ENCODE data around the gene CT47B1. TPM values are rescaled to one million over a fixed set of nuclear protein-coding genes. Genes with fewer than 3 reads are reported as not detected.
"Not testable (repeated sequence)": the region's sequence is repeated elsewhere in the genome, so short reads cannot be mapped to it uniquely, and the experiment has no call there.

The CT47B1 gene
- polyA plus RNA-seq (2013, experiment 1 of 2), result not detected
- not detected for polyA plus RNA-seq (2013, experiment 2 of 2)

DNA sequence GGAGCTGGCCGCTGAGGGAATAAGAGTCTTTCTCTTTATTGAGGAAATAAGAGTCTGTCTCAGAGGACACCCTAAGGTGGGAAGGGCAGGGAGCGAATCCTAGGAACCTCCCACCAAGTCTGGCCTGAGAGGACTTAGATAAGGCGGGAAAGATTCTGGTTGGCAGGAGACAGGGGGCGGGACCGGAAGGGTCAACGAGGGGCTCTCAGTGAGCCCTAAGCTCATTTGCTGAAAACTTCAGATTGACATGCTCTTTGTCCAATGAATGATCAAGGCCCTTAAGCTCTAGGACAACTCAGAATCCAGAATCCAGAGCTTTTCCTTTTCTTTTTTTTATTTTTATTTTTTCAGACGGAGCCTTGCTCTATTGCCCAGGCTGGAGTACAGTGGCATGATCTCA is at the start of gene CT47B1:
Gene CT47B1 (minus strand): TSS at position 101 of the 400 bp plus-strand sequence. CDS start 196 bp downstream, outside the sequence.
- not testable (repeated sequence) for DNase-seq; H3K79me1 ChIP-seq (ENCODE audit: low read length)
- no CpG with 5 or more reads among the region's 7 CpGs for WGBS (ENCODE audit: extremely low coverage, insufficient coverage, low lambda C conversion rate)

GRCh38 chrX:120874678-120875557 is 748 bp downstream of the CT47B1 start:
- Histone ChIP-seq H3K4me3 (ENCODE audit: low read length) (no peak overlapping the region), H3K4ac (ENCODE audit: low read depth, low read length) (no peak overlapping the region), H3K9ac (ENCODE audit: low read length) (no peak overlapping the region), H3K79me2 (ENCODE audit: control insufficient read depth, insufficient read depth, low read length) (no peaks in the 10 kb centered on the region), H2AK5ac (ENCODE audit: low read length) (no peak overlapping the region), H4K8ac (ENCODE audit: low read depth, low read length) (no peak overlapping the region), H3K27ac (ENCODE audit: low read depth, low read length) (no peak overlapping the region), H2BK120ac (ENCODE audit: low read depth, low read length) (no peak overlapping the region), H3K27me3 (ENCODE audit: insufficient read depth, low read length, poor library complexity) (no peaks in the 10 kb centered on the region), H3K4me1 (ENCODE audit: control insufficient read depth, low read depth, low read length) (no peaks in the 10 kb centered on the region), H4K5ac (ENCODE audit: low read length) (no peak overlapping the region), H3K79me1 (ENCODE audit: low read length) (no peaks in the 10 kb centered on the region), H3K36me3 (ENCODE audit: control insufficient read depth, insufficient read depth, low read length) (no peaks in the 10 kb centered on the region), H2BK5ac (ENCODE audit: low read length) (no peak overlapping the region), H3K4me2 (ENCODE audit: low read length) (no peak overlapping the region), H2BK15ac (replicated peaks; ENCODE audit: low read depth) (no peak overlapping the region), H3K23ac (ENCODE audit: low read length) (no peak overlapping the region), H3K56ac (ENCODE audit: low read length) (no peak overlapping the region), H3K18ac (ENCODE audit: low read length) (no peak overlapping the region)
- no CpG with 5 or more reads among the region's 61 CpGs for WGBS (ENCODE audit: extremely low coverage, insufficient coverage, low lambda C conversion rate)
- DNase-seq, result no peak

More for the DNA sequence above, at the start of gene CT47B1:
- H3K18ac ChIP-seq (ENCODE audit: low read length); H2AK5ac ChIP-seq (ENCODE audit: low read length); H3K27me3 ChIP-seq (ENCODE audit: insufficient read depth, low read length, poor library complexity); H3K4me1 ChIP-seq (ENCODE audit: control insufficient read depth, low read depth, low read length); H3K79me2 ChIP-seq (ENCODE audit: control insufficient read depth, insufficient read depth, low read length); H3K36me3 ChIP-seq (ENCODE audit: control insufficient read depth, insufficient read depth, low read length); H2BK5ac ChIP-seq (ENCODE audit: low read length); H2BK15ac ChIP-seq (replicated peaks; ENCODE audit: low read depth); H4K8ac ChIP-seq (ENCODE audit: low read depth, low read length); H2BK120ac ChIP-seq (ENCODE audit: low read depth, low read length); H4K5ac ChIP-seq (ENCODE audit: low read length); H3K56ac ChIP-seq (ENCODE audit: low read length); H3K4me3 ChIP-seq (ENCODE audit: low read length); H3K4ac ChIP-seq (ENCODE audit: low read depth, low read length); H3K4me2 ChIP-seq (ENCODE audit: low read length); H3K9ac ChIP-seq (ENCODE audit: low read length); H3K23ac ChIP-seq (ENCODE audit: low read length); H3K27ac ChIP-seq (ENCODE audit: low read depth, low read length): not testable (repeated sequence)

DNA sequence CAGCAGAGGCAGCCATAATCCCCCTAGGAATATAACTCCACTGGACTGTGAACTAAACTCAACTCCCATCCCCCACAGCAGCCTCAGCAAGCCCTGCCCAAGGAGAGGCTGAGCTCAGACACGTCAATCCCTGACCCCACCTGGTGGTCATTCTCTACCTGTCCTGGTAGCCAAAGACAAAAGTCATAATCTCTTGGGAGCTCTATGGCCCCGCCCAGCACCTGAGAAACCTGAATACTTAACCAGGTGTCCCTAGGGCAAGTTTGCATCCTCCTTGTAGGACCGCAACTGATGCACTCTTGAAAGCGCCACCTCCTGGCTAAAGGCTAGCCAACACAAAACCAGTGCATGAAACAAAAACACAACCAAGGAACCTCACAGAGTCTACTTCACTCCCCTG is 18.4 kb downstream of the CT47B1 start:
- WGBS (ENCODE audit: extremely low coverage, insufficient coverage, low lambda C conversion rate), result no CpG with 5 or more reads among the region's 4 CpGs
- Histone ChIP-seq H4K8ac (ENCODE audit: low read depth, low read length) (no peak overlapping the region), H2BK5ac (ENCODE audit: low read length) (no peak overlapping the region), H3K9ac (ENCODE audit: low read length) (no peak overlapping the region), H3K23ac (ENCODE audit: low read length) (no peak overlapping the region), H3K36me3 (ENCODE audit: control insufficient read depth, insufficient read depth, low read length) (no peaks in the 10 kb centered on the region), H3K18ac (ENCODE audit: low read length) (no peak overlapping the region), H3K4me1 (ENCODE audit: control insufficient read depth, low read depth, low read length) (no peaks in the 10 kb centered on the region), H2AK5ac (ENCODE audit: low read length) (no peak overlapping the region), H3K4me3 (ENCODE audit: low read length) (no peak overlapping the region), H3K4me2 (ENCODE audit: low read length) (no peak overlapping the region), H3K79me2 (ENCODE audit: control insufficient read depth, insufficient read depth, low read length) (no peaks in the 10 kb centered on the region), H2BK15ac (replicated peaks; ENCODE audit: low read depth) (no peak overlapping the region), H3K56ac (ENCODE audit: low read length) (no peak overlapping the region), H3K27me3 (ENCODE audit: insufficient read depth, low read length, poor library complexity) (no peaks in the 10 kb centered on the region), H4K5ac (ENCODE audit: low read length) (no peak overlapping the region), H3K4ac (ENCODE audit: low read depth, low read length) (no peak overlapping the region), H3K79me1 (ENCODE audit: low read length) (no peaks in the 10 kb centered on the region), H2BK120ac (ENCODE audit: low read depth, low read length) (no peak overlapping the region), H3K27ac (ENCODE audit: low read depth, low read length) (no peak overlapping the region)
- peak; percentile 80 for DNase-seq

GRCh38 chrX:120840827-120841226 is 34.8 kb downstream of the CT47B1 start:
- Histone ChIP-seq H3K4ac (ENCODE audit: low read depth, low read length) (no peak overlapping the region), H4K8ac (ENCODE audit: low read depth, low read length) (no peak overlapping the region), H2BK120ac (ENCODE audit: low read depth, low read length) (no peak overlapping the region), H3K9ac (ENCODE audit: low read length) (no peak overlapping the region), H3K4me3 (ENCODE audit: low read length) (no peak overlapping the region), H3K27me3 (ENCODE audit: insufficient read depth, low read length, poor library complexity) (no peaks in the 10 kb centered on the region), H3K18ac (ENCODE audit: low read length) (no peak overlapping the region), H3K79me1 (ENCODE audit: low read length) (no peaks in the 10 kb centered on the region), H2AK5ac (ENCODE audit: low read length) (no peak overlapping the region), H2BK15ac (replicated peaks; ENCODE audit: low read depth) (no peak overlapping the region), H3K36me3 (ENCODE audit: control insufficient read depth, insufficient read depth, low read length) (no peaks in the 10 kb centered on the region), H3K27ac (ENCODE audit: low read depth, low read length) (no peak overlapping the region), H3K56ac (ENCODE audit: low read length) (no peak overlapping the region), H3K4me1 (ENCODE audit: control insufficient read depth, low read depth, low read length) (no peaks in the 10 kb centered on the region), H3K23ac (ENCODE audit: low read length) (no peak overlapping the region), H3K79me2 (ENCODE audit: control insufficient read depth, insufficient read depth, low read length) (no peaks in the 10 kb centered on the region), H4K5ac (ENCODE audit: low read length) (no peak overlapping the region), H3K4me2 (ENCODE audit: low read length) (no peak overlapping the region), H2BK5ac (ENCODE audit: low read length) (no peak overlapping the region)
- no CpG with 5 or more reads among the region's 2 CpGs for WGBS (ENCODE audit: extremely low coverage, insufficient coverage, low lambda C conversion rate)
- no peak for DNase-seq

DNA sequence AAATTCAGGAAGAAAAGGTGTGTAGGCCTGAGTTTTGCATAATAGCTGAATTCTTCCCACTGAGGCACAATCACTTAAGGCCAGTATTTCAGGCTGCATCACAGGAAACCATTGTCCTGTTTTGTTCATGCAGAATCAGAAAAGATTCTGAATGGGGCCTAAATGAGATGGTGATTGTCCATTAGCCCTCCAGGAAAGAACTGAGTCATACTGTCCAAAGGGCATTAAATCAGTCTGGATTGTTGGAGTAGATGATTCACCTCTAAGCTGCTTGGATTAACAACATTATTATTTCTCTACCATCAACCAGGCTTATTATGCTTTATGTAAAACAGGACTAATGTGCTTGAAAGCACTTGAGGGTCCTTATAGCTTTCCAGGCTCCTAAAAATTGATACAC is 36.2 kb downstream of the CT47B1 start:
- H3K18ac ChIP-seq (ENCODE audit: low read length), result no peak overlapping the region
- H2BK15ac ChIP-seq (replicated peaks; ENCODE audit: low read depth), result no peak overlapping the region
- no peak overlapping the region for H3K4ac ChIP-seq (ENCODE audit: low read depth, low read length)
- no peak for DNase-seq
- no peak overlapping the region for H4K5ac ChIP-seq (ENCODE audit: low read length)
- H3K27me3 ChIP-seq (ENCODE audit: insufficient read depth, low read length, poor library complexity), result no peaks in the 10 kb centered on the region
- no peaks in the 10 kb centered on the region for H3K79me2 ChIP-seq (ENCODE audit: control insufficient read depth, insufficient read depth, low read length)
- H3K9ac ChIP-seq (ENCODE audit: low read length), result no peak overlapping the region
- H3K36me3 ChIP-seq (ENCODE audit: control insufficient read depth, insufficient read depth, low read length), result no peaks in the 10 kb centered on the region
- H3K27ac ChIP-seq (ENCODE audit: low read depth, low read length), result no peak overlapping the region
- no peaks in the 10 kb centered on the region for H3K4me1 ChIP-seq (ENCODE audit: control insufficient read depth, low read depth, low read length)
- no peak overlapping the region for H2BK5ac ChIP-seq (ENCODE audit: low read length)
- H2BK120ac ChIP-seq (ENCODE audit: low read depth, low read length), result no peak overlapping the region
- no peak overlapping the region for H3K4me3 ChIP-seq (ENCODE audit: low read length)
- H2AK5ac ChIP-seq (ENCODE audit: low read length), result no peak overlapping the region
- H3K79me1 ChIP-seq (ENCODE audit: low read length), result no peaks in the 10 kb centered on the region
- H3K56ac ChIP-seq (ENCODE audit: low read length), result no peak overlapping the region
- H3K23ac ChIP-seq (ENCODE audit: low read length), result no peak overlapping the region
- no peak overlapping the region for H4K8ac ChIP-seq (ENCODE audit: low read depth, low read length)
- H3K4me2 ChIP-seq (ENCODE audit: low read length), result no peak overlapping the region

- DNase-seq; H3K4me2 ChIP-seq (ENCODE audit: low read length); H4K8ac ChIP-seq (ENCODE audit: low read depth, low read length); H4K5ac ChIP-seq (ENCODE audit: low read length); H3K27me3 ChIP-seq (ENCODE audit: insufficient read depth, low read length, poor library complexity); H3K56ac ChIP-seq (ENCODE audit: low read length); H2BK15ac ChIP-seq (replicated peaks; ENCODE audit: low read depth); H2BK120ac ChIP-seq (ENCODE audit: low read depth, low read length); H2AK5ac ChIP-seq (ENCODE audit: low read length); H3K18ac ChIP-seq (ENCODE audit: low read length); H2BK5ac ChIP-seq (ENCODE audit: low read length); H3K9ac ChIP-seq (ENCODE audit: low read length); H3K23ac ChIP-seq (ENCODE audit: low read length); H3K79me2 ChIP-seq (ENCODE audit: control insufficient read depth, insufficient read depth, low read length); H3K79me1 ChIP-seq (ENCODE audit: low read length); H3K4me1 ChIP-seq (ENCODE audit: control insufficient read depth, low read depth, low read length); H3K36me3 ChIP-seq (ENCODE audit: control insufficient read depth, insufficient read depth, low read length); H3K4ac ChIP-seq (ENCODE audit: low read depth, low read length); H3K27ac ChIP-seq (ENCODE audit: low read depth, low read length); H3K4me3 ChIP-seq (ENCODE audit: low read length): not testable (repeated sequence)
- WGBS (ENCODE audit: extremely low coverage, insufficient coverage, low lambda C conversion rate), result no CpG with 5 or more reads among the region's 1 CpG
Measured at GRCh38 chrX:120827213-120827612, 48.5 kb downstream of the CT47B1 start.
